Transverse colon (tissue), 4 donors: Measurements from ENCODE around the gene PIGV. TPM values are rescaled to one million over a fixed set of nuclear protein-coding genes. Genes with fewer than 3 reads are reported as not detected.
"Not testable (repeated sequence)": the region's sequence is repeated elsewhere in the genome, so short reads cannot be mapped to it uniquely, and the experiment has no call there.

Experiments used
- DNase-seq: peaks from one replicate; pipeline ENCODE4 v3.0.0-alpha.2; 2019
- H3K27ac ChIP-seq, 4 donors: fragments of 200-600 bp; sonication (generic); 2 replicates each; pipeline ENCODE4 v1.5.1; 2016 to 2018; ENCODE audit warnings: inconsistent platforms in 4 of 4
- H3K27me3 ChIP-seq: fragments of 200-600 bp; sonication (generic); 2 replicates; pipeline ENCODE4 v1.5.1; 2017; ENCODE audit warnings: inconsistent platforms
- H3K36me3 ChIP-seq, 4 donors: fragments of 200-600 bp; sonication (generic); 2 replicates each; pipeline ENCODE4 v1.5.1; 2017 to 2019; ENCODE audit warnings: inconsistent platforms in 4 of 4
- H3K4me1 ChIP-seq, 4 donors: fragments of 200-600 bp; sonication (generic); 2 replicates each; pipeline ENCODE4 v1.5.1; 2017 to 2020; ENCODE audit warnings: inconsistent platforms in 4 of 4
- H3K4me3 ChIP-seq, 4 donors: fragments of 200-600 bp; sonication (generic); 1 replicate in 1 of 4; 2 replicates in 3 of 4; pipeline versions ENCODE4 v1.5.1 to v1.6.1; 2017 to 2019; ENCODE audit warnings: inconsistent platforms in 4 of 4
- H3K9me3 ChIP-seq, 2 donors: fragments of 200-600 bp; sonication (generic); 2 replicates each; pipeline ENCODE4 v1.5.1; 2017 to 2019; ENCODE audit warnings: inconsistent platforms in 2 of 2
- EP300 ChIP-seq: sonication (generic); formaldehyde crosslinking; IDR thresholded peaks from one replicate; pipeline ENCODE4 v1.6.1; 2017; ENCODE audit warnings: antibody characterized with exemption, low read depth
- POLR2A ChIP-seq: fragments of 450-650 bp; IDR thresholded peaks from one replicate; pipeline ENCODE4 v1.6.1; 2016; ENCODE audit warnings: antibody characterized with exemption, mild to moderate bottlenecking, moderate library complexity
- POLR2AphosphoS5 ChIP-seq, 3 donors: sonication (generic); formaldehyde crosslinking; IDR thresholded peaks; one replicate each; pipeline ENCODE4 v1.6.1; 2016; ENCODE audit warnings: antibody characterized with exemption in 3 of 3
- WGBS, 2 donors: methylation state at CpG; one replicate each; pipeline ENCODE4 v1.1.5; 2018; ENCODE audit warnings: low coverage in 1 of 2; 5-methylcytosine and 5-hydroxymethylcytosine counted together
- in situ Hi-C, 4 donors: fragments of 200-750 bp; cut with MboI; loops; one replicate each; pipeline versions ENCODE4 v1.15.0 to v1.15.1; 2017; ENCODE audit warnings: low sequenced_read_pairs in 3 of 4, low pct_ligation_motif_present in 1 of 4, low pct_unique_long_range_greater_than_20kb in 1 of 4
- intact Hi-C: fragments of 100-400 bp; cut with DNase I; formaldehyde crosslinking; loops from one replicate; pipeline ENCODE4 v1.15.1; 2023; ENCODE audit warnings: low total_unique reads
- total RNA-seq, 4 donors: library from RNA; depleted of rRNA; stranded (reverse); fragments of >200 nt; gene quantifications; one replicate each; pipeline ENCODE4 v1.1.0, GENCODE V29; 2016
- TF ChIP-seq, protein P1 (sequence below), 5 experiments: fragments of 200-600 bp in 3 of 5; fragments of 450-650 bp in 2 of 5; sonication (generic) in 3 of 5; IDR thresholded peaks; 1 replicate in 2 of 5; 2 replicates in 3 of 5; pipeline ENCODE4 v1.5.1; 2016 to 2017; ENCODE audit warnings: antibody characterized with exemption in 5 of 5, inconsistent platforms in 3 of 5, mild to moderate bottlenecking in 2 of 5, moderate library complexity in 1 of 5

PIGV gene
- total RNA-seq, 4 donors from 2014 or later = 16.1 to 32.2 (median 24.2) TPM

DNA sequence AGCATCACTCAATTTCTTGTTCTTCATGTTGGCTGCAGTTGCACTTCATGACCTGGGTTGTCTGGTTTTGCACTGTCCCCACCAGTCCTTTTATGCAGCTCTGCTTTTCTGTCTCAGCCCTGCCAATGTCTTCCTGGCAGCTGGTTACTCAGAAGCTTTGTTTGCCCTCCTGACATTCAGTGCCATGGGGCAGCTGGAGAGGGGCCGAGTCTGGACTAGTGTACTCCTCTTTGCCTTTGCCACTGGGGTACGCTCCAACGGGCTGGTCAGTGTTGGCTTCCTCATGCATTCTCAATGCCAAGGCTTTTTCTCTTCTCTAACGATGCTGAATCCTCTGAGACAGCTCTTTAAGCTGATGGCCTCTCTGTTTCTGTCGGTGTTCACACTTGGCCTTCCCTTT is 6.6 kb downstream of the PIGV start:
- no peak for DNase-seq
- peaks cover 2 to 13% (median 8%) of the 10 kb centered on the region in 4 donors for H3K4me1 ChIP-seq
- H3K4me3 ChIP-seq = no peak overlapping the region
- TF ChIP-seq, protein P1, sequence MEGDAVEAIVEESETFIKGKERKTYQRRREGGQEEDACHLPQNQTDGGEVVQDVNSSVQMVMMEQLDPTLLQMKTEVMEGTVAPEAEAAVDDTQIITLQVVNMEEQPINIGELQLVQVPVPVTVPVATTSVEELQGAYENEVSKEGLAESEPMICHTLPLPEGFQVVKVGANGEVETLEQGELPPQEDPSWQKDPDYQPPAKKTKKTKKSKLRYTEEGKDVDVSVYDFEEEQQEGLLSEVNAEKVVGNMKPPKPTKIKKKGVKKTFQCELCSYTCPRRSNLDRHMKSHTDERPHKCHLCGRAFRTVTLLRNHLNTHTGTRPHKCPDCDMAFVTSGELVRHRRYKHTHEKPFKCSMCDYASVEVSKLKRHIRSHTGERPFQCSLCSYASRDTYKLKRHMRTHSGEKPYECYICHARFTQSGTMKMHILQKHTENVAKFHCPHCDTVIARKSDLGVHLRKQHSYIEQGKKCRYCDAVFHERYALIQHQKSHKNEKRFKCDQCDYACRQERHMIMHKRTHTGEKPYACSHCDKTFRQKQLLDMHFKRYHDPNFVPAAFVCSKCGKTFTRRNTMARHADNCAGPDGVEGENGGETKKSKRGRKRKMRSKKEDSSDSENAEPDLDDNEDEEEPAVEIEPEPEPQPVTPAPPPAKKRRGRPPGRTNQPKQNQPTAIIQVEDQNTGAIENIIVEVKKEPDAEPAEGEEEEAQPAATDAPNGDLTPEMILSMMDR (IDR thresholded peaks at IDR 0.05) = no peak
- no peak for TF ChIP-seq POLR2AphosphoS5 (IDR thresholded peaks at IDR 0.05)
- TF ChIP-seq POLR2A = no peak
- TF ChIP-seq EP300 = no peak
- WGBS, 2 donors = 89% methylated on average over 5 of the region's 5 CpGs; no CpG with 5 or more reads in 1 of the 2 donors
- no peak overlapping the region for H3K27ac ChIP-seq
- H3K9me3 ChIP-seq = no peaks in the 10 kb centered on the region
- in situ Hi-C loops (loop anchor here in 2 of 4 donors (10.0 to 25.0 kb wide), 2 partner anchors 107 to 190 kb away; partner anchors contain the start of gene ARID1A (in 2 of the 2)), intact Hi-C loops (no loop called here)
- no peaks in the 10 kb centered on the region for H3K27me3 ChIP-seq
- peaks cover 0 to 8% (median 0%) of the 10 kb centered on the region in 4 donors for H3K36me3 ChIP-seq

- H3K4me1 ChIP-seq = peaks cover 7 to 25% (median 20%) of the 10 kb centered on the region in 4 donors
- H3K9me3 ChIP-seq = no peaks in the 10 kb centered on the region
- no peak for DNase-seq
- in situ Hi-C loops = loop anchor here in 2 of 4 donors (10.0 to 25.0 kb wide), 2 partner anchors 110 to 193 kb away; partner anchors contain the start of gene ARID1A (in 2 of the 2)
- H3K4me3 ChIP-seq = no peak overlapping the region
- H3K27ac ChIP-seq = no peak overlapping the region
- intact Hi-C loops = no loop called here
- peaks cover 0 to 8% (median 0%) of the 10 kb centered on the region in 4 donors for H3K36me3 ChIP-seq
- 88 to 90% methylated on average over 1 to 2 of the region's 2 CpGs for WGBS, 2 donors
- no peaks in the 10 kb centered on the region for H3K27me3 ChIP-seq
- TF ChIP-seq POLR2A (no peak), EP300 (no peak), POLR2AphosphoS5 (IDR thresholded peaks at IDR 0.05) (no peak)
- TF ChIP-seq, protein P1 (IDR thresholded peaks at IDR 0.05) = no peak
These were observed 9.9 kb downstream of the PIGV start for GRCh38 chr1:26797627-26798026.

DNA sequence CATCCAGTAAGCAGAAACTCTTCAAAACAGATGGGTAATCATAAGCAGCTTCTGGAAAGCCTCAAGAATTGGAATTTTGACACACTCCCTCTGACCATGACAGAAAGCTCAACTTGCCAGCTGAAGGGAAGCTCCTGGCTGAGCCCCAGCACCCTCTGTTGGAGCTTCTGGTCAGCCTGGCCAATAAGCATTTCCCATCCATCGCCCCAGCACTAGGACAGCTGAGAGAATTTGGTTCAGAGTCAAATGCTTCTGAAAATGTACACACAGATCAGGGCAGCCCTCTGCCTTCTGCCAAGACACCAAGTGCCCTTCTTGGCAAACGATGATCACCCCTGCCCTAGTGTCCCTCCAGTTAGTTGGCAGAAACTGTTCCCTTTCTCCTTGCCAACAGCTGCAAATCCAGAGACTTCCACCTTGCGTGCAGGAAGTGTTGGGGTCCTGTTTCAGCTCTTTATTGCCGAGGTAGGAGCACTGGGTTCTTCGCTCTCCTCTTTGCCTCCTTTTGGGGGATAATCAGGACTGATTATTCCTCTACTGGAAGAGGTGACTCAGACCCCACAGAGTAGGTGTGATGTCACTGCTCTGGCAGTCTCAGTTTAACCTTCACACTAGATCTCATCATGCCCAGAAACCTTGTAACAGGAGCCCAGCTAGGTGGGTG is 11.9 kb downstream of the PIGV start:
- intact Hi-C loops = no loop called here
- no peaks in the 10 kb centered on the region for H3K9me3 ChIP-seq
- H3K4me3 ChIP-seq = no peak overlapping the region
- peaks cover 0 to 3% (median 0%) of the 10 kb centered on the region in 4 donors for H3K36me3 ChIP-seq
- H3K4me1 ChIP-seq = peaks cover 7 to 25% (median 20%) of the 10 kb centered on the region in 4 donors
- in situ Hi-C loops = loop anchor here in 2 of 4 donors (10.0 to 25.0 kb wide), 2 partner anchors 112 to 195 kb away; partner anchors contain the start of gene ARID1A (in 2 of the 2)
- DNase-seq = peak; percentile 42
- peak overlapping the region; percentile 62 to 79 (median 72) for H3K27ac ChIP-seq
- WGBS, 2 donors = 29% methylated on average over 5 of the region's 5 CpGs; no CpG with 5 or more reads in 1 of the 2 donors
- TF ChIP-seq, protein P1 (IDR thresholded peaks at IDR 0.05) = no peak
- TF ChIP-seq POLR2AphosphoS5 (IDR thresholded peaks at IDR 0.05) (peak; percentile 20 to 71 (median 31)), EP300 (peak; percentile 43), POLR2A (no peak)
- no peaks in the 10 kb centered on the region for H3K27me3 ChIP-seq

GRCh38 chr1:26803932-26804331 is 16.2 kb downstream of the PIGV start:
- DNase-seq, H3K36me3 ChIP-seq, H3K27ac ChIP-seq, in situ Hi-C loops, intact Hi-C loops, H3K27me3 ChIP-seq, H3K9me3 ChIP-seq, H3K4me3 ChIP-seq: not testable (repeated sequence)
- H3K4me1 ChIP-seq = peaks cover 7 to 22% (median 17%) of the 10 kb centered on the region in 4 donors
- 93% methylated on average over 12 of the region's 36 CpGs; no CpG with 5 or more reads in 1 of the 2 donors for WGBS, 2 donors
